Liver (tissue), 9 donors: ENCODE results near the gene SLC7A4. TPM values are rescaled to one million over a fixed set of nuclear protein-coding genes. Genes with fewer than 3 reads are reported as not detected.

Source experiments
- DNase-seq: peaks from one replicate; pipeline ENCODE4 v3.0.0-alpha.2; 2017; ENCODE audit warnings: low spot score
- H3K27ac ChIP-seq, 2 donors: one replicate each; pipeline ENCODE4 v1.7.0; 2013; ENCODE audit warnings: inconsistent platforms in 2 of 2, low read length in 2 of 2, control low read depth in 1 of 2, low read depth in 1 of 2, mild to moderate bottlenecking in 1 of 2
- H3K27me3 ChIP-seq, 4 donors: one replicate each; pipeline versions ENCODE4 v1.6.1 to v1.7.0; 2013; ENCODE audit warnings: low read length in 3 of 4, inconsistent platforms in 1 of 4, mild to moderate bottlenecking in 1 of 4, moderate library complexity in 1 of 4; ENCODE audit not compliant: control insufficient read depth in 4 of 4, insufficient read depth in 4 of 4
- H3K36me3 ChIP-seq, 4 donors: one replicate each; pipeline versions ENCODE4 v1.6.1 to v1.7.0; 2013; ENCODE audit warnings: low read length in 3 of 4, mild to moderate bottlenecking in 3 of 4, low read depth in 1 of 4, moderate library complexity in 1 of 4; ENCODE audit not compliant: control insufficient read depth in 4 of 4, insufficient read depth in 3 of 4
- H3K4me1 ChIP-seq, 4 donors: one replicate each; pipeline versions ENCODE4 v1.6.1 to v1.7.0; 2013; ENCODE audit warnings: low read length in 3 of 4, mild to moderate bottlenecking in 3 of 4, moderate library complexity in 1 of 4; ENCODE audit not compliant: control insufficient read depth in 4 of 4, insufficient read depth in 4 of 4
- H3K4me3 ChIP-seq, 3 donors: one replicate each; pipeline versions ENCODE4 v1.6.1 to v1.7.0; 2013; ENCODE audit warnings: low read length in 3 of 3, control low read depth in 1 of 3, low read depth in 1 of 3, mild to moderate bottlenecking in 1 of 3
- H3K9ac ChIP-seq, 2 donors: one replicate each; pipeline ENCODE4 v1.7.0; 2013; ENCODE audit warnings: low read length in 2 of 2, mild to moderate bottlenecking in 2 of 2, moderate library complexity in 2 of 2, control low read depth in 1 of 2, low read depth in 1 of 2
- H3K9me3 ChIP-seq, 4 donors: one replicate each; pipeline versions ENCODE4 v1.6.1 to v1.7.0; 2013; ENCODE audit warnings: low read length in 3 of 4; ENCODE audit not compliant: control insufficient read depth in 4 of 4
- FOXA2 ChIP-seq: IDR thresholded peaks from 2 replicates; pipeline ENCODE4 v1.6.1; 2016; ENCODE audit warnings: antibody characterized with exemption
- GABPA ChIP-seq, 2 donors: IDR thresholded peaks in 1 of 2; conservative IDR thresholded peaks in 1 of 2; 2 replicates each; pipeline ENCODE4 v1.6.1; 2016; ENCODE audit warnings: antibody characterized with exemption in 2 of 2, mild to moderate bottlenecking in 1 of 2, moderate library complexity in 1 of 2
- HNF4A ChIP-seq, 2 donors: conservative IDR thresholded peaks; 2 replicates each; pipeline ENCODE4 v1.6.1; 2016; ENCODE audit warnings: antibody characterized with exemption in 2 of 2, mild to moderate bottlenecking in 2 of 2
- JUND ChIP-seq, 2 donors: IDR thresholded peaks; 2 replicates each; pipeline ENCODE4 v1.6.1; 2016; ENCODE audit warnings: antibody characterized with exemption in 2 of 2
- NR2F2 ChIP-seq: IDR thresholded peaks from 2 replicates; pipeline ENCODE4 v1.6.1; 2016; ENCODE audit warnings: antibody characterized with exemption
- RAD21 ChIP-seq, 2 donors: IDR thresholded peaks; 2 replicates each; pipeline ENCODE4 v1.6.1; 2016; ENCODE audit warnings: antibody characterized with exemption in 2 of 2, mild to moderate bottlenecking in 2 of 2
- RXRA ChIP-seq, 2 donors: IDR thresholded peaks; 2 replicates each; pipeline ENCODE4 v1.6.1; 2017 to 2018; ENCODE audit warnings: antibody characterized with exemption in 2 of 2, mild to moderate bottlenecking in 1 of 2
- TAF1 ChIP-seq: conservative IDR thresholded peaks from 2 replicates; pipeline ENCODE4 v1.6.1; 2016; ENCODE audit warnings: antibody characterized with exemption, mild to moderate bottlenecking
- YY1 ChIP-seq: IDR thresholded peaks from 2 replicates; pipeline ENCODE4 v1.6.1; 2016; ENCODE audit warnings: antibody characterized with exemption, mild to moderate bottlenecking
- WGBS: extraction: QIAGEN DNeasy Blood & Tissue Kit; methylation state at CpG from one replicate; pipeline ENCODE4 v1.1.7; 2013; 5-methylcytosine and 5-hydroxymethylcytosine counted together
- polyA plus RNA-seq, 2 donors: library from polyadenylated mRNA; stranded (reverse) in 1 of 2; unstranded in 1 of 2; fragments of 200-250 nt in 1 of 2; fragments of >200 nt in 1 of 2; fragmentation: Nextera tagmentation in 1 of 2; extraction: Ambion mirVana in 1 of 2; gene quantifications; one replicate each; pipeline versions ENCODE4 v1.2.1 to v1.2.3, GENCODE V29; 2013 to 2015
- total RNA-seq, 2 donors: library from RNA; depleted of rRNA; stranded (reverse); fragments of >200 nt; gene quantifications; one replicate each; pipeline ENCODE4 v1.2.3, GENCODE V29; 2014
- TF ChIP-seq, protein P1 (sequence below): IDR thresholded peaks from 2 replicates; pipeline ENCODE4 v1.6.1; 2016; ENCODE audit warnings: antibody characterized with exemption, mild to moderate bottlenecking
- TF ChIP-seq, protein P2 (sequence below): IDR thresholded peaks from 2 replicates; pipeline ENCODE4 v1.6.1; 2016; ENCODE audit warnings: antibody characterized with exemption
- TF ChIP-seq, protein P3 (sequence below): IDR thresholded peaks from 2 replicates; pipeline ENCODE4 v1.6.1; 2016; ENCODE audit warnings: antibody characterized with exemption
- TF ChIP-seq, protein P4 (sequence below): IDR thresholded peaks from 2 replicates; pipeline ENCODE4 v1.6.1; 2016; ENCODE audit warnings: antibody characterized with exemption
- donor health status: healthy.
- donor health status: healthy.
- donor health status: healthy.
- donor health status: healthy.
- donor health status: healthy.

SLC7A4 gene
- total and polyA plus RNA-seq, 4 donors = 0.11 to 0.67 (median 0.33) TPM

DNA sequence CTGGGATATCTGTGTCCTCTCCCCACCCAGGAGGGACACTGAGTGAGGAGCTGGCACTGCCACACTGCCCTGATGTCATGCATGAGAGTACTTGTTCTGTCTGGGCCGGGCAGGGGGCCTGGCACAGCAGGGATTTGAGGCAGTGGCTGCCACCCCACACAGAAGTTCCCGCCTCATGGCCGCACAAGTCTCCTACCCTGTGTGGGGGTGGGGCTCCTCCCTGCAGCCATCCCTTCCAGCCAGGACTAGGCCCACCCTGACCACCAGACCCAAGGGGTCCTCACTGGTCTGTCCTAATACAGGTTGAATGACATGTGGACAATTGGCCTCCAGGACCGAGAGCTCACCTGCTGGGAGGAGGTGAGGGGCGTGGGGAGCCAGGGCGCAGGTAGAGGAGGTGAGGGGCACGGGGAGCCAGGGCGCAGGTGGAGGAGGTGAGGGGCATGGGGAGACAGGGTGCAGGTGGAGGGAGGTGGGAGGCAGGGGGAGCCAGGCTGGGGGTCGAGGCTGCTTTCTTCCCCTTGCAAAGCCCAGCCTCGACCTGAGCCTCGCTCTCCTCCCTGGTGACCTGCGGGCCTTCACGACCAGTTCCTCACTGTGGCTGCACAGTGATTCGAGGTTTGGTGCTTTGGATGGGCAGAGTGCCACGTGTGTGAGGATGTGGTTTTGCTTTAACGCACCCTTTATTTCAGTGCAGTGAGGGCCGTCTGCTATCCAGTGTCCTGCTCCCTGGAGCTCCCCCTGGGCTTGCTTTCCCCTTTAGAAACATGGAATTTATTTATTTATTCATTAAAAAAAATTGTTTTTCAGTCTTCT, 42.8 kb downstream of the SLC7A4 start (continued):
- TF ChIP-seq, protein P1, sequence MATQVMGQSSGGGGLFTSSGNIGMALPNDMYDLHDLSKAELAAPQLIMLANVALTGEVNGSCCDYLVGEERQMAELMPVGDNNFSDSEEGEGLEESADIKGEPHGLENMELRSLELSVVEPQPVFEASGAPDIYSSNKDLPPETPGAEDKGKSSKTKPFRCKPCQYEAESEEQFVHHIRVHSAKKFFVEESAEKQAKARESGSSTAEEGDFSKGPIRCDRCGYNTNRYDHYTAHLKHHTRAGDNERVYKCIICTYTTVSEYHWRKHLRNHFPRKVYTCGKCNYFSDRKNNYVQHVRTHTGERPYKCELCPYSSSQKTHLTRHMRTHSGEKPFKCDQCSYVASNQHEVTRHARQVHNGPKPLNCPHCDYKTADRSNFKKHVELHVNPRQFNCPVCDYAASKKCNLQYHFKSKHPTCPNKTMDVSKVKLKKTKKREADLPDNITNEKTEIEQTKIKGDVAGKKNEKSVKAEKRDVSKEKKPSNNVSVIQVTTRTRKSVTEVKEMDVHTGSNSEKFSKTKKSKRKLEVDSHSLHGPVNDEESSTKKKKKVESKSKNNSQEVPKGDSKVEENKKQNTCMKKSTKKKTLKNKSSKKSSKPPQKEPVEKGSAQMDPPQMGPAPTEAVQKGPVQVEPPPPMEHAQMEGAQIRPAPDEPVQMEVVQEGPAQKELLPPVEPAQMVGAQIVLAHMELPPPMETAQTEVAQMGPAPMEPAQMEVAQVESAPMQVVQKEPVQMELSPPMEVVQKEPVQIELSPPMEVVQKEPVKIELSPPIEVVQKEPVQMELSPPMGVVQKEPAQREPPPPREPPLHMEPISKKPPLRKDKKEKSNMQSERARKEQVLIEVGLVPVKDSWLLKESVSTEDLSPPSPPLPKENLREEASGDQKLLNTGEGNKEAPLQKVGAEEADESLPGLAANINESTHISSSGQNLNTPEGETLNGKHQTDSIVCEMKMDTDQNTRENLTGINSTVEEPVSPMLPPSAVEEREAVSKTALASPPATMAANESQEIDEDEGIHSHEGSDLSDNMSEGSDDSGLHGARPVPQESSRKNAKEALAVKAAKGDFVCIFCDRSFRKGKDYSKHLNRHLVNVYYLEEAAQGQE = no peak
- no peak for TF ChIP-seq YY1
- TF ChIP-seq, protein P2, sequence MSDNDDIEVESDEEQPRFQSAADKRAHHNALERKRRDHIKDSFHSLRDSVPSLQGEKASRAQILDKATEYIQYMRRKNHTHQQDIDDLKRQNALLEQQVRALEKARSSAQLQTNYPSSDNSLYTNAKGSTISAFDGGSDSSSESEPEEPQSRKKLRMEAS = no peak
- no peak for TF ChIP-seq RAD21 (IDR thresholded peaks at IDR 0.05)
- TF ChIP-seq NR2F2 = no peak
- TF ChIP-seq JUND (IDR thresholded peaks at IDR 0.05) = no peak

DNA sequence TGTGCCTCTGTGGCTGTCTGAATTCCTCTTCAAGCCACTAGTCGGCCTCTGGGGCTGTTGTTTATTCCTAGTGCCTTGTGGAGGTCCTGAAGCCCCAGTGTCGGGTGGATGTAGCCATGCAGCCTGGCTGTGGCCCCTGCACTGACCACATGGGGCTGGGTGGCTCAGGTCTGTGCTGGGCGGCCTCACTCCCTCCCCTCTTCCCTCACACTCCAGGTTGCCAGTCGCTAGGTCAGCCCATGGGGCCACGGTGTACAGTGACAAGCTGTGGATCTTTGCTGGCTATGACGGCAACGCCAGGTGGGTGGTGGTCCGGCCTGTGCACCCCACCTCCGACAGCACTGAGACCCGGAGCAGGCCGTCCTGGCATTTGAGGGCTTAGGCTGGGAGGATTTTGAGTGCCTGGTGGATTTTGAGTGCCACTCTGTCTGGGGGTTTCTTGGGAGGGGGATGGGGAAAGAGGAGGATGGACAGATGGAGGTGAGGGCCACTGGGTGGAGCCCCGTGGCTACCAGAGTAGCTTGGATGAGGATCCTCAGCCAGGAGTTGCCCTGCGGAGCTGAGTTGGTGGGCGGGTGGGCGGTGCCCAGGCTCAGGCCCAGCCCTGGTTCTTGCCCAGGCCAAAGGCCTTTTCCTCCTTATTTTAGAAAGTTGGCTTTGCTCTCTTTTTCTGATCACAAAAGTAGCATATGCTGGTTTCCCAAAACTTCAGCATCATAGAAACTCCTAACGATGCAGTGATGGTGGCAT, 43.6 kb downstream of the SLC7A4 start:
- 95% methylated on average over 16 of the region's 16 CpGs for WGBS
- Histone ChIP-seq H3K9me3 (no peaks in the 10 kb centered on the region), H3K4me1 (no peaks in the 10 kb centered on the region), H3K9ac (no peak overlapping the region), H3K36me3 (peaks cover 7 to 42% (median 16%) of the 10 kb centered on the region in 4 donors), H3K27ac (no peak overlapping the region), H3K4me3 (no peak overlapping the region), H3K27me3 (no peaks in the 10 kb centered on the region)
- TF ChIP-seq, protein P2 = no peak
- TF ChIP-seq, protein P1 = no peak
- DNase-seq = no peak

DNA sequence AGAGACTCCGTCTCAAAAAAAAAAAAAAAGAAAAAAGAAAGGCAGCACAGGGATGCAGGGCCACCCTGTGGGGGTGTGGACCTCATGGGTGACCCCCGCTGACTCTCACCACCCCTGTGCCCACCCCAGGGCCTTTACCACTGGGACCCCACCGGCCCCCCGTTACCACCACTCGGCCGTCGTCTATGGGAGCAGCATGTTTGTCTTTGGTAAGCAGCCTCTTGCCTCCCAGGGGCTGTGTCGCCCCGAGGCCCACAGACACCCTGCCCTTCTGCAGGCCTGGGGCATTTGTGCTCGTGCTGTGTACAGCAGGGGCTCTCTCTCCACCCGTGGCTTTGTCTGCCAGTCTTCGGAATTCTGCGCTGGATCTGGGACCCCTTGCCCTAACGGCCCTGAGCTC, 45.0 kb downstream of the SLC7A4 start:
- Histone ChIP-seq H3K36me3 (peaks cover 7 to 30% (median 10%) of the 10 kb centered on the region in 4 donors), H3K9me3 (no peaks in the 10 kb centered on the region)
- TF ChIP-seq HNF4A (conservative IDR thresholded peaks at IDR 0.05) (no peak), TAF1 (no peak), RXRA (IDR thresholded peaks at IDR 0.05) (no peak), FOXA2 (no peak), YY1 (no peak), GABPA (IDR thresholded peaks at IDR 0.05 in 1 of 2, conservative IDR thresholded peaks at IDR 0.05 in 1 of 2) (no peak), JUND (IDR thresholded peaks at IDR 0.05) (no peak), RAD21 (IDR thresholded peaks at IDR 0.05) (no peak)
- TF ChIP-seq, protein P3, sequence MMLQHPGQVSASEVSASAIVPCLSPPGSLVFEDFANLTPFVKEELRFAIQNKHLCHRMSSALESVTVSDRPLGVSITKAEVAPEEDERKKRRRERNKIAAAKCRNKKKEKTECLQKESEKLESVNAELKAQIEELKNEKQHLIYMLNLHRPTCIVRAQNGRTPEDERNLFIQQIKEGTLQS = no peak
- TF ChIP-seq, protein P4, sequence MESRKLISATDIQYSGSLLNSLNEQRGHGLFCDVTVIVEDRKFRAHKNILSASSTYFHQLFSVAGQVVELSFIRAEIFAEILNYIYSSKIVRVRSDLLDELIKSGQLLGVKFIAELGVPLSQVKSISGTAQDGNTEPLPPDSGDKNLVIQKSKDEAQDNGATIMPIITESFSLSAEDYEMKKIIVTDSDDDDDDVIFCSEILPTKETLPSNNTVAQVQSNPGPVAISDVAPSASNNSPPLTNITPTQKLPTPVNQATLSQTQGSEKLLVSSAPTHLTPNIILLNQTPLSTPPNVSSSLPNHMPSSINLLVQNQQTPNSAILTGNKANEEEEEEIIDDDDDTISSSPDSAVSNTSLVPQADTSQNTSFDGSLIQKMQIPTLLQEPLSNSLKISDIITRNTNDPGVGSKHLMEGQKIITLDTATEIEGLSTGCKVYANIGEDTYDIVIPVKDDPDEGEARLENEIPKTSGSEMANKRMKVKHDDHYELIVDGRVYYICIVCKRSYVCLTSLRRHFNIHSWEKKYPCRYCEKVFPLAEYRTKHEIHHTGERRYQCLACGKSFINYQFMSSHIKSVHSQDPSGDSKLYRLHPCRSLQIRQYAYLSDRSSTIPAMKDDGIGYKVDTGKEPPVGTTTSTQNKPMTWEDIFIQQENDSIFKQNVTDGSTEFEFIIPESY = no peak

More for the DNA sequence above, 45.0 kb downstream of the SLC7A4 start:
- DNase-seq = no peak
- 95% methylated on average over 14 of the region's 14 CpGs for WGBS
- Histone ChIP-seq H3K9ac (no peak overlapping the region), H3K27me3 (no peaks in the 10 kb centered on the region), H3K4me1 (peaks cover 0 to 13% (median 11%) of the 10 kb centered on the region in 4 donors), H3K4me3 (no peak overlapping the region), H3K27ac (no peak overlapping the region)
